Measurements from ENCODE around the gene NPM1.

Gene NPM1

GRCh38 chr5:171453056-171453725 lies 65.5 kb downstream of the NPM1 start:
- DNase-seq = no peak

- DNase-seq = no peak
Observed at GRCh38 chr5:171453988-171454387, 66.3 kb downstream of the NPM1 start.

GRCh38 chr5:171454549-171454948 lies 66.9 kb downstream of the NPM1 start:
- DNase-seq = no peak

- DNase-seq = no peak
Observed at GRCh38 chr5:171455522-171455921, 67.9 kb downstream of the NPM1 start.

GRCh38 chr5:171457208-171457981 lies 69.7 kb downstream of the NPM1 start:
- no peak for DNase-seq

GRCh38 chr5:171459839-171460238 lies 72.2 kb downstream of the NPM1 start:
- no peak for DNase-seq

All from GOT3 (cell line).